Subcutaneous abdominal adipose tissue (tissue), 5 donors: ENCODE results near the gene PLXDC2.
"Not testable (repeated sequence)": the region's sequence is repeated elsewhere in the genome, so short reads cannot be mapped to it uniquely, and the experiment has no call there.

Experiments used
- H3K27ac ChIP-seq: one replicate; pipeline ENCODE4 v1.7.0; 2013; ENCODE audit warnings: low read depth, mild to moderate bottlenecking, inconsistent platforms, low read length, moderate library complexity
- H3K27me3 ChIP-seq, 5 donors: one replicate each; pipeline ENCODE4 v1.7.0; 2013; ENCODE audit warnings: low read length in 5 of 5, inconsistent platforms in 1 of 5; ENCODE audit not compliant: control insufficient read depth in 5 of 5, insufficient read depth in 4 of 5
- H3K36me3 ChIP-seq, 5 donors: one replicate each; pipeline ENCODE4 v1.7.0; 2013; ENCODE audit warnings: low read length in 5 of 5; ENCODE audit not compliant: control insufficient read depth in 5 of 5, insufficient read depth in 5 of 5
- H3K4me1 ChIP-seq, 5 donors: one replicate each; pipeline ENCODE4 v1.7.0; 2013; ENCODE audit warnings: low read length in 5 of 5, mild to moderate bottlenecking in 3 of 5, moderate library complexity in 1 of 5; ENCODE audit not compliant: control insufficient read depth in 5 of 5, insufficient read depth in 5 of 5
- H3K4me3 ChIP-seq, 5 donors: one replicate each; pipeline ENCODE4 v1.7.0; 2013; ENCODE audit warnings: low read length in 5 of 5, low read depth in 1 of 5
- H3K9ac ChIP-seq, 5 donors: one replicate each; pipeline ENCODE4 v1.7.0; 2013; ENCODE audit warnings: low read length in 5 of 5, mild to moderate bottlenecking in 4 of 5, moderate library complexity in 3 of 5
- H3K9me3 ChIP-seq, 5 donors: one replicate each; pipeline ENCODE4 v1.7.0; 2013; ENCODE audit warnings: low read length in 5 of 5; ENCODE audit not compliant: control insufficient read depth in 5 of 5
- donor health status: healthy.
- donor health status: healthy.
- donor health status: healthy.
- donor health status: healthy.
- donor health status: healthy.

The PLXDC2 gene

GRCh38 chr10:20045100-20045499 is 228.9 kb downstream of the PLXDC2 start:
- H3K4me1 ChIP-seq, H3K9ac ChIP-seq, H3K9me3 ChIP-seq, H3K27ac ChIP-seq, H3K27me3 ChIP-seq, H3K4me3 ChIP-seq: not testable (repeated sequence)
- H3K36me3 ChIP-seq = peaks cover 0 to 16% (median 0%) of the 10 kb centered on the region in 5 donors

- Histone ChIP-seq H3K9ac (no peak overlapping the region), H3K36me3 (peaks cover 0 to 16% (median 0%) of the 10 kb centered on the region in 5 donors), H3K4me3 (no peak overlapping the region), H3K27me3 (no peaks in the 10 kb centered on the region), H3K9me3 (peaks cover 0 to 6% (median 0%) of the 10 kb centered on the region in 5 donors), H3K27ac (no peak overlapping the region), H3K4me1 (no peaks in the 10 kb centered on the region)
Measured at GRCh38 chr10:20048161-20048560, 231.9 kb downstream of the PLXDC2 start.

- H3K9ac ChIP-seq = no peak overlapping the region
- no peaks in the 10 kb centered on the region for H3K36me3 ChIP-seq
- no peak overlapping the region for H3K27ac ChIP-seq
- no peak overlapping the region for H3K4me3 ChIP-seq
- peaks cover 0 to 6% (median 0%) of the 10 kb centered on the region in 5 donors for H3K9me3 ChIP-seq
- H3K4me1 ChIP-seq = peaks cover 0 to 10% (median 0%) of the 10 kb centered on the region in 5 donors
- no peaks in the 10 kb centered on the region for H3K27me3 ChIP-seq
Measured at GRCh38 chr10:20058135-20058534, 241.9 kb downstream of the PLXDC2 start.

- Histone ChIP-seq H3K9ac (no peak overlapping the region), H3K4me1 (peaks cover 0 to 10% (median 0%) of the 10 kb centered on the region in 5 donors), H3K9me3 (peaks cover 0 to 6% (median 0%) of the 10 kb centered on the region in 5 donors), H3K27ac (no peak overlapping the region), H3K4me3 (no peak overlapping the region), H3K36me3 (no peaks in the 10 kb centered on the region), H3K27me3 (no peaks in the 10 kb centered on the region)
Measured at GRCh38 chr10:20059084-20059835, 243.0 kb downstream of the PLXDC2 start.

GRCh38 chr10:20065814-20066213 is 249.6 kb downstream of the PLXDC2 start:
- no peak overlapping the region for H3K27ac ChIP-seq
- H3K36me3 ChIP-seq = peaks cover 0 to 5% (median 3%) of the 10 kb centered on the region in 5 donors
- no peaks in the 10 kb centered on the region for H3K27me3 ChIP-seq
- H3K4me3 ChIP-seq = no peak overlapping the region
- no peak overlapping the region for H3K9ac ChIP-seq
- H3K9me3 ChIP-seq = peaks cover 0 to 6% (median 0%) of the 10 kb centered on the region in 5 donors
- no peaks in the 10 kb centered on the region for H3K4me1 ChIP-seq

GRCh38 chr10:20073167-20073566 is 256.9 kb downstream of the PLXDC2 start:
- Histone ChIP-seq H3K4me1 (no peaks in the 10 kb centered on the region), H3K4me3 (no peak overlapping the region), H3K27ac (no peak overlapping the region), H3K27me3 (no peaks in the 10 kb centered on the region), H3K9ac (no peak overlapping the region), H3K9me3 (no peaks in the 10 kb centered on the region), H3K36me3 (peaks cover 0 to 5% (median 3%) of the 10 kb centered on the region in 5 donors)

- H3K27me3 ChIP-seq = no peaks in the 10 kb centered on the region
- no peaks in the 10 kb centered on the region for H3K9me3 ChIP-seq
- no peaks in the 10 kb centered on the region for H3K36me3 ChIP-seq
- H3K9ac ChIP-seq = no peak overlapping the region
- no peak overlapping the region for H3K27ac ChIP-seq
- H3K4me3 ChIP-seq = no peak overlapping the region
- no peaks in the 10 kb centered on the region for H3K4me1 ChIP-seq
Measured at GRCh38 chr10:20075713-20076112, 259.5 kb downstream of the PLXDC2 start.

- Histone ChIP-seq H3K27me3 (no peaks in the 10 kb centered on the region), H3K9ac (no peak overlapping the region), H3K36me3 (no peaks in the 10 kb centered on the region), H3K4me1 (no peaks in the 10 kb centered on the region), H3K27ac (no peak overlapping the region), H3K9me3 (peaks cover 0 to 10% (median 3%) of the 10 kb centered on the region in 5 donors), H3K4me3 (no peak overlapping the region)
Measured at GRCh38 chr10:20084451-20084850, 268.2 kb downstream of the PLXDC2 start.

GRCh38 chr10:20085115-20085514 is 268.9 kb downstream of the PLXDC2 start:
- Histone ChIP-seq H3K9ac (no peak overlapping the region), H3K27ac (no peak overlapping the region), H3K9me3 (peaks cover 0 to 10% (median 3%) of the 10 kb centered on the region in 5 donors), H3K4me1 (no peaks in the 10 kb centered on the region), H3K4me3 (no peak overlapping the region), H3K27me3 (no peaks in the 10 kb centered on the region), H3K36me3 (no peaks in the 10 kb centered on the region)

- Histone ChIP-seq H3K4me1 (no peaks in the 10 kb centered on the region), H3K27ac (no peak overlapping the region), H3K27me3 (no peaks in the 10 kb centered on the region), H3K9ac (no peak overlapping the region), H3K36me3 (no peaks in the 10 kb centered on the region), H3K9me3 (peaks cover 0 to 10% (median 3%) of the 10 kb centered on the region in 5 donors), H3K4me3 (no peak overlapping the region)
Measured at GRCh38 chr10:20087353-20087752, 271.1 kb downstream of the PLXDC2 start.
